GM18873 (cell line): ENCODE measurements around the gene FBXL4.

Source experiments
- ATAC-seq: cut with Tn5 transposase; IDR thresholded peaks from one replicate; pipeline ENCODE4 v1.9.1; 2021; ENCODE audit warnings: mild to moderate bottlenecking, moderate library complexity, moderate number of reproducible peaks; ENCODE audit not compliant: unreplicated experiment, low FRiP score

Gene FBXL4

DNA sequence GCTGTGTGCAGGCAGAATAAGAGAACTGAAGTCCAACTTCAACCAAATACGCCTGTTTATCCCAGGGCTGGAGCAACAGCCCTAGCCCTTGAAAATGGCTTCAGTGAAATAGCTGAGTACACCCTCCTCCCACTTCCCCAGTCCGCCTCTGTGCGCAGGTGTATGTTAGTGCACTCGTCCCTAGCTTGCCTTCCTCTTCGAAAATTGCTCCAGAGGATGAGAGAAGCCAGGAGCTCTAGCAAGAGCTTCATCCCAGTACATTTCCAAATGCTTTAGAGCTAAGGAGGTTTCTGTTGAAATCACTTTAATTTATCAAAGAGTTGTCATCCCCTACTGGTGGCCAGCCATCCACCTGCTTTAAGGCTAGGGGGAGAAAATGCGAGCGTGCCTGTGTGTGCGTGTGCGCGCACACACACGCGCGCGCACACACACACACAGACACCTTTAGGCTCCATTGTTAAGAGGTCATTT is 118.8 kb downstream of the FBXL4 start:
- no peak for ATAC-seq

DNA sequence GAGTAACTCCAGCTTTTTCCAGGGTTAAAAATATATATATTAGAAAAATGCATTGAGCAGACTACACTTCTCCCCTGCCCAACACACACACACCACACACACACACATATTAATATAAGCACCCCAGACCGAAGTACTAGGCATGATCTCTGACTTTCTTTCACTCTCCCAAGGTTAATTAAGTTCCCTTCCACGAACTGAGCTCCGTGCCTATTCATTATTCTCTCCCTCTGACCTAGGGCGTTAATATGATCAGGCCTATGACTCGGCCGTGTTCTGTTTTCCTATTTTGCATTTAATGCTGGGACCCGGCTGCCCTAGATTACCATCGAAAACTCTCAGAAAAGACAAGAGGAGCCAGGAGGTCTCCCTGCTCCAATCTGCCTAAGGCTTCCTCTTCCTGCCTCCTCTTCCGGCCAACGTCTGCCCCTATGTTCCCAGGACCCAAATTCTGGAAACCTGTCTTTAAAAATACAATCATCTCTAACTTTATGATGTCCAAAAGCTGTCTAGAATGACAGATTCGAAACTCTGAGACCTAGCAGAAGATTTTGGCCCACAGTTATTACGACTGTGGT is 119.4 kb downstream of the FBXL4 start:
- ATAC-seq: no peak

DNA sequence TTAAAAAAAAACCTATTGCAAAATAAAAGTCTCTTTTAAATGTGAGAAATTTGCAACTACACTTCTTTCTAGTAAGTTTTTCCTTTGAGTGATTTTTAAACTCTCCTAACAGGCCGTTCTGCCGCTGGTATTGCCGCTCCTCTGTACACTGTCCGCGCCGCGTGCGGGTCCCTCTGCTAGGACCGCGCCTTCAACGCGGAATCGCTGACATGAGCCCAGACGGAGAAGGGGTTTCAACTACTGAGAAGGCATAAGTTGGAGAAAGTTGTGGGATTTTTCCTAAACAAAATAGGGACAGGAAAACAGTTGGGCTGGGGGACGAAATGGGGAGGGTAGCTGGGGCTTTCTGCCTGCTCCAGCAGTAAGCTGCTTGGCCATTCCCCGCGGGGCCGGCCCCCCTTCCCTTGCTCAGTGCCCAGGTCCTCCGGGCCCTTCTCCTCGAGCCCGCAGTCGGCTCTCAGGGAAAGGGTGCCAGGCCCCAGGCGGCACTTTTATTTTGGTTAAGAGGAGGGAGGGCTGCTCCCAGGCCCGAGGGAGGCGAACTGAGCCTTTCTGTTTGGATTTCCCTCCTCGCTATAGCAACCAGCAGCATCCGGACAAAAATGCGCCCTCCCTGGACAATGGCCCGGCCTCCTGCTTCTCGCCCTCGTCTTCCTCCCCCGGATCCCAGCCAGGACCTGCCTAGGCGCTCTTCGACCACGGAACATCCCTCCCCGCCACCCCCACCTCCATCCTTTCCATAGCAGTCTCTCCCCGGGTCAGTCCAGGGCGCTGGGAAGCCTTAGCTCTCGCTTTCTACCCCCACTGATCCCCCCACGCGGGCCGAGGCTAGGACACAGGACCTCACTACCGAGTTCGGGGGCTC is 120.2 kb downstream of the FBXL4 start:
- ATAC-seq: no peak

DNA sequence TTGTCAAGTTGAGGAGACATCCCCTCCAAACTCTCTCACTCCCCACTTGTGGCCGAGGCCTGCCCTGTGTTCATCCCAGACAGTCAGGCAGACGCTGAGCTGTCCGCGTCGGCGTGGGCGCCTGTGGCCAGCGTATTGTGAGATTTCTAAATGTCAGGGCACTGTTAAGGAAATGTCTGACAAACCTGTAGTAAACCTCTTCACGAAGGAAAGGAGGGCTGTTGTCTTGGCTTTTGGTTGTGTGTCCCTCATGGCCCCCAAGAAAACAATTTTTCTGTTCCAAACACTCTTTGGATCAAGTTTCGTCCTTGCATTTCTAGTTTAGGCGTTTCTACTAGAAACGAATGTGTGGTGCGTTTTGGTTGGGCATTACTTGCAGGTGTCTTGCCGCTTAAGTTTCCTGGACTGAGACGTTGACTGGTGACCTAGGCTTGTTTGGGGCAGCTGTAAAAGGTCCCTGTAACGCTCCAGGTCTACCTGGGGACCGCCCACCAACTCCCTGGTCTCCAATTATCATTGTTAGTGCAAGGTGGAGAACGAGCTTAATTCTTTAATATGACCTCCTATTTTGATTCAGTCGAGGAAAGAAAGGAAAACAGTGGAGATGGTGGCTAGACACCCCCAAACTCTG is 122.0 kb downstream of the FBXL4 start:
- ATAC-seq: no peak

DNA sequence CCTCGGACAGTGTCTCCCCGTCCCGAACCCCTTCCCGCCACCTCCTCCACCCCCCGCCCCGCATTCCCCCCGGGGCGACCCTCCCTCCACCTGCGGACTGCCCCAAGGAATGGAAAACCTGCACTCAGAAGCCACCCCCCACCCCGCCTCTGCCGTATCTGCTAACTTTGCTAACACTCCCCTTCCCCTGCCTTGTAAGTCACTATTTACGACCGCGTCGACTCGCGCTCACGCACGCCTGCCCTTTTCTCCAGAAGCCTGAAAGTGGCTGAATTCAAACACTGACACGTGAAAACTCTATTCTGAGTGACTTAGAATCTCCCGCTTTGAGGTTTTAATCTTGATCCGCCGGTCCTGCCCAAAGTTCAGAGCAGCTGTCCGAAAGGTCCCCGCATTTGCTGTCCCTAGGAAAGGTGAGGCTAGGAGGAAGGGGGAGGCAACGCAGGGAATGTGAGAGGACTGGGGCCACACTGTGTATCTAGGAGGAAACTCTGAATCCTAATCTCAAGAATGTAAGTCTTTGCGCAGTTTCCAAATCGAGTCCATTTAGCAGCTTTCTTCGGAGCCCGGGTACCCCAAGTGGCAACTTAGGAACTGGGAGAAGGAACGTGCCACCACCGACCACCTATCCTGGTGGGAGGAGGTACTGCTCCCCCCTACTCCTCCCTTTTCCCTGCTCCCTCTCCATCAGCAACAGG is 122.7 kb downstream of the FBXL4 start:
- ATAC-seq: no peak

DNA sequence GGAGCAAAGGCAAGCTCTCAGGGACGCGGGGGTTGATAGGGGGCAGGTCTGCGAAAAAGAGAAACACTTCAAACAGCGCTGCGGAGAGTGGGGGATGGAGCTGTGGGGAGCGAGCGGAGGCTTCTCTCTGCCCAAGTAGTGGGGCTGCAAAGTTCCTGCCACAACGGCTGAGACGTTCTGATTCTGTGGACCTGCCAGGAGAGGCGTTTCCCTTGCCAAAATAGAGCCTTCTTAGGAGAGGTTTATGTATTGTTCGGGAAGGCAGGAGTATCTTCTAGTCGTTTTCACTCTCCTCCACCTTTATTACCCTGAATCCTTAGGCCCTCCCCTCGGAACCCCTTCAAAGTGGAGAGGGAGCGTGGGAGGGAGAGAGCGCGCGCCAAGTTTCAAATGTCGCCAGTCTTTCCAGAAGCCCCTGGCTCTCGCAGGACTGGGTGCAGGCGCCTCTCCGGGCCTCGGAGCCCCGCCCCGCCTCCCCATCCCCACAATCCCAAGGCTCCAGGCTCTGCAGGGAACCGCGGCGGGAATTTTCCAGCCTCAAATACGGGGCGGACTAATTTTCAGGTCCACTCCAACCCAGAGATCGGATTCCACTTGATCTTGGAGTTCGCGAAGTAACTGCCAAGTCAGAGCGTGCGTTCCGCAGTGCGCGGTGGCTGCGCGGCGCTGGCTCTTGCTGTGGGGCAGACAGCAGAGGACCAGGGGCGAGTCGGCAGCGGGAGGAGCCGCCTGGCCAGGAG is 123.4 kb downstream of the FBXL4 start:
- ATAC-seq: no peak

DNA sequence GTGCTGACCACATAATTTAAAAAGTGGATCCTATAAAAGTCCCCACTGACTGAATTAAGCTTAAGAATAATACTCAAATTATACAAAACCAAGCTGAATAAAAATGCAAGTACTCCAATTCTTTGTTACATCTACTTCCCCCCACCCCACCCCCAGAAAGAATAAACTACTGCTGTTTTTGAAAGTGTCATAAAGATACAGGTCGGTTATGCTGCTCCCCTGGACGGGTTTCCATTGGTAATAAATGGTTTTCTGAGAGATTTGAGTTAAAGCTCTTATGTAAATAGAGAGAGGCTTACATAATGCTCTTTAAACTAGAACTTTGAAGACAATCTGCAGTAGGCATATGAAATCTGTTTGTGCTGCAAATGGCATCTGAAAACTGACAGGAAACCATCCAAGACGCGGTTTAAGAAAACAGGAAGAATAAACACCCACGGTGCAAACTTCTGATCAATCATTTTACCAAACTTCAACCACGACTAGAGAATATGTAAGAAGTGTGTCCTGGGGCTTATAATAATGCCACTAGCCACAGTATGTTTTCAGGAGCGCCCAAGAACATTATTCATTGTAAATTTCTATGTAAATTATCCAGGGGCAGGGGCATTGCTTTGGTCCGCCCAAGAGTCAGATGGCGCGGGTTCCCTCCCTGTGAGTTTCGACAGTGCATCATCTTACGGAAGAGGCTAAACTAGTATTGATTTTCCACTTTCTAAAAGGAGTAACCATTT is 124.2 kb downstream of the FBXL4 start:
- ATAC-seq: no peak

DNA sequence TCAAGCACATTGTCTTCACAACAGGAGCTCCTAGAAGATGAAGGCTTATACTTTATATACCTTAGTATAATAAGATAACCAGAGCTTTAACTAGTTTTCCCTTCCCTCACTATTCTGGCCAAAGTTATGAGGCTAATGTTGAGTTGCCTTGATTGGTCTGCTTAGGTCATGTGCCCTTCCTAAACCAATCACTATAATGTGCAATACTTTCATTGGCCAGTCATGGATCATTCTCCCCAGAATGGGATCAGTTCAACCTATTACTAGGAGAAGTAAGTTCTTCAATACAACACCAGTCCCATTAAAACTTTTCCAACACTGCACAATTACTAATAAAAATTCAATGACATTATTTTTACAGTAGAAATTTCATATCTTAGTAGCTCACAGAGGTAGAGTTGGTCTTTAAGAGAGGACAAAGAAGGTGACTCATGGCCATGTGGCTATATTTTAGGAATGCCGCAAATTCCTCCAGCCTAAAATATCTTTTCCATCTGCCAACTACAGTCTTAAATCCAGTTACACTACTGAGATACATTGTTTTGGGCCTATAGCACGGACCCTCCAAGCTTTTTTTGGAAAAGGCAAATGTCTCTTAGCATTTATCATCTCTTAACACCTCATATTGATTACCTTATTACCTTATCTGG is 125.9 kb downstream of the FBXL4 start:
- ATAC-seq: no peak
